Dedifferentiated amniotic fluid mesenchymal stem cell (primary cell): ENCODE measurements around the gene TCEA3.
"Not testable (repeated sequence)": the region's sequence is repeated elsewhere in the genome, so short reads cannot be mapped to it uniquely, and the experiment has no call there.

ENCODE experiments used
- DNase-seq: peaks from one replicate; pipeline ENCODE4 v3.0.0-alpha.2; 2016; ENCODE audit errors: extremely low spot score

The TCEA3 gene

DNA sequence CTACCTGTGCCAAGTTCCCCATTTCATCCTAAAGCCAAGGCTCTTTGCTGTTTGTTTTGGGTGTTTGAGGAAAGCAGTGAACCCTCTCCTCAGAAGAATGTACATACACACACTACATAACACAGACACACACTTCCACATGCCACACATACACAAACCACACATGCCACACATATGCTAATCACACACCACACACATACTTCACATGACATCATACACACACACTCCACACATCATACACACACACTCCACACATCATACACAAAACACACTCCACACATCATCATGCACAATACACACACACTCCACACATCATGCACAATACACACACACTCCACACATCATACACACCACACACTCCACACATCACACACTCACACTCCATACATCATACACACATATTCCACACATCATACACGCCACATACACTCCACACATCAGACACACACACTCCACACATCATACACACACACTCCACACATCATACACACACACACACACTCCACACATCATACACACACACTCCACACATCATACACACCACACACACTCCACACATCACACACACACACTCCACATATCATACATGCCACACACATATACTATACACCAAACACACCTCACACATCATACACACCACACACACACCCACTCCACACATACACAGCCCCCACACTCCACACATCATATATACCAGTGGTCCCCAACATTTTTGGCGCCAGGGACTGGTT, 32.3 kb downstream of the TCEA3 start:
- no peak for DNase-seq

GRCh38 chr1:23389837-23390321, 34.7 kb downstream of the TCEA3 start:
- no peak for DNase-seq

DNA sequence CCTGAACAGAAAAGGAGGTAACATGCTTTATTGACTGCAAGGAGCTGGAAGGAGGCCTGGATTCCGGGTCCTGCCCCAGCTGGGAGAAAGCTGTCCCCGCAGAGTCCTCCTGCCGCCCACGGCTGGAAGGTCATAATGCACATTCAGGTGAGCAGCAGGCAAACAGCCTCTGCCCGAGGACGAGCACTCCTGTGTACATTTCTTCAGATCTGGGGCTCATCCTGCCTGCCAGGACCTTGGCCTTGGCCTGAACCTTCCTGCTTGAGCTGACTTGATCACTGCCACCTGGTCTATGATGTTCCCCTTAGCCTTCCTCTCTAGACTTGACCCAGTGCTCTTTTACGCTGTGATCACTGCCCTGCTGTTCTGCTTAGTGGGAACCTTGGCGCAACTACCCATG, 37.1 kb downstream of the TCEA3 start:
- no peak for DNase-seq

- no peak for DNase-seq
Measured at GRCh38 chr1:23385119-23385621, 39.4 kb downstream of the TCEA3 start.

DNA sequence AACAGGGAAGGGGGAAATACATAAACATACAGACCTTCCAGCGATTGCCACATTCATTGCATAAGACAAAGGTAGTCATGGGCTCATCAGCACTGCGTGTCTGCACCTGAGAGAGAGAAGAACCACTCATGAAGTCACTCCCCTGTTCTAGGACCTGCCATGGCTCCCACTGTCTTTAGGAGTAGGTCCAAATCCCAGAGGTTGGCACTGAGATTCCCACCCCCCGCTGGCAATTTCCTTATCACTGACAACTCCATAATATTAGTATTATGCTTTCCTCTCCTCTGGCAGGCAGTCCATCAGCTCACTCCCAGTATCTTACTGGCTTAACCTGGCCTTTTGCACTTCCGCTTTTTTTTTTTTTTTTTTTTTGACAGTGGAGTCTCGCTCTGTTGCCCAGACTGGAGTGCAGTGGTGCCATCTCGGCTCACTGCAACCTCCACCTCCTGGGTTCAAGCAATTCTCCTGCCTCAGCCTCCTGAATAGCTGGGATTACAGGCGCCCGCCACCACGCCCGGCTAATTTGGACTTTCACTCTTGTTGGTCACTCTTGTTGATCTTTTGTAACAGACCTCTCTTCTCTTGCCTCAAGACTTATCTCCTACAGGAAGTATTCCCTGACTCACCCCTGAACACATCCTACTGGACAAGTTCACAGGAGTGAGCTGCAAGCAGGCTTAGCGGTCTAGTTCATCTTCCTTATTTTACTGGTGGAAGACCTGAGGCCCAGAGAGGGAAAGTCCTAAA, 40.1 kb downstream of the TCEA3 start:
- no peak for DNase-seq

- DNase-seq, result no peak
Measured at GRCh38 chr1:23383577-23384311, 40.8 kb downstream of the TCEA3 start.

DNA sequence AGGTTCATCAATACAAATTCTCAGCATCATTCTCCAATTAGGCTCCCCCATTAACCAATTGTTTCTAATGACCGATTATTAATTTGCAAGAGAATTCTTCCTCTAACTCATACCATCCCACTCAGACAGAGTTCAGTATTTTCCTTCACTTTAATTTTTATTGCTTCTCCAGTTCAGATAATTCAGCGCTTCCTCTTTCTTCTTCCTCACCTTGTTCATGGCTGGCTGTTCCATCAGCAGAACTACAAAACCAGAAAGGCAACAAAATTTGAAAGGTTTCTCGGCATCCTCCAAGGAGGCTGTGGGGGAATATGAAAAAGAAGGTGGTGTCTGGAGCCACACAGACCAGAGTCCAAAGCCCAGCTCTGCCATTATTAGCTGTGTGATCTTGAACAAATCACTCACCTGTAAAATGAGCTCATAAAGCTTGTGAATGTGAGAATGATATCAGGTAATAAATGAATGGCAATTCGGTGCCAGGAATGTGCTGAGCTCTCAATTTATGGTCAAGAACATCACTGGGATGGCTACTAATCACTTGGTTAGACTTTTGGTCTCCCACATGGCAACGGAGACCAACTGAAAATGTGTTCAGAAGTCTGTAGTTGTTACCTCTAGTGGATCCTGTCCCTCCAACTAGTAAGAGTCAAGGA, 43.2 kb downstream of the TCEA3 start:
- no peak for DNase-seq

DNA sequence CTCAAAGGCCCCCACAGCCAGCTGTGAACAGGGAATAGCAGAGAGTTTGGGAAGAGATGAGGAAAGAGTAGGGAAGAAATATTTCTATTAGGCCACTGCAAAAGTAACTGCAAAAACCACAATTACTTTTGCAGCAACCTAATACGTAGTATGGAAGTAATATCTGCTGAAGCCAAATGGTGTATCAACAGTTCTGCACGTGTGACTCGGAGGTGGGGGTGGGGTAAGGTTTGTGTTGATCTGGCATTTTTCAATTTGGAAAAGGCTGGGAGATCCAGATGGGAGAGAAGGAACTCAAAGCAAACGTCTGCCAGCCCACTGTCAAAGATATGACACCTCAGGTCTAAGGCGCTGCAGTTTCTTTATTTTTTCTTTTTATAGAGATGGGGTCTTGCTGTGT, 43.8 kb downstream of the TCEA3 start:
- no peak for DNase-seq

- not testable (repeated sequence) for DNase-seq
Measured at GRCh38 chr1:23380236-23380635, 44.3 kb downstream of the TCEA3 start.

- no peak for DNase-seq
Measured at GRCh38 chr1:23376890-23377811, 47.4 kb downstream of the TCEA3 start.

DNA sequence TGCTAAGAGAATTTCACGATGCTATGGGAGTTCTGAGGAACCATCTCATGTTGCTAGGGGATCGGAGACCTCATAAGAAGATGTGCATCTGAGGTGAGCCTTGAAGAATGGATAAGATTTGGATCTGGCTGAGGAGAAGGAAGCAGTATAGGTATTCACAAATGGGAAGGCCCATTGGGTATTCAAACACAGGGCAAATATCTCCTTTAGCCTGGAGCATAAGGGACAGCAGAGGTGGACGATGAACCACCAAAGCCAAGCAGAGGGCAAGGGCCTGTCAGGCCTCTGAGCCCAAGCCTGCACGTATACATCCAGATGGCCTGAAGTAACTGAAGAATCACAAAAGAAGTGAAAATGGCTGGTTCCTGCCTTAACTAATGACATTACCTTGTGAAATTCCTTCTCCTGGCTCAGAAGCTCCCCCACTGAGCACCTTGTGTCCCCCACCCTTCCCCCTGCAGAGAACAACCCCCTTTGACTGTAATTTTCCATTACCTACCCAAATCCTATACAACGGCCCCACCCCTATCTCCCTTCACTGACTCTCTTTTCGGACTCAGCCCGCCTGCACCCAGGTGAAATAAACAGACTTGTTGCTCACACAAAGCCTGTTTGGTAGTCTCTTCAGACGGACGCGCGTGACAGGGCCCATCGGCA, 50.3 kb downstream of the TCEA3 start:
- not testable (repeated sequence) for DNase-seq

- no peak for DNase-seq
Measured at GRCh38 chr1:23371987-23372880, 52.3 kb downstream of the TCEA3 start.

- DNase-seq, result no peak
Measured at GRCh38 chr1:23370709-23371584, 53.6 kb downstream of the TCEA3 start.

GRCh38 chr1:23370330-23370708, 54.2 kb downstream of the TCEA3 start:
- no peak for DNase-seq

DNA sequence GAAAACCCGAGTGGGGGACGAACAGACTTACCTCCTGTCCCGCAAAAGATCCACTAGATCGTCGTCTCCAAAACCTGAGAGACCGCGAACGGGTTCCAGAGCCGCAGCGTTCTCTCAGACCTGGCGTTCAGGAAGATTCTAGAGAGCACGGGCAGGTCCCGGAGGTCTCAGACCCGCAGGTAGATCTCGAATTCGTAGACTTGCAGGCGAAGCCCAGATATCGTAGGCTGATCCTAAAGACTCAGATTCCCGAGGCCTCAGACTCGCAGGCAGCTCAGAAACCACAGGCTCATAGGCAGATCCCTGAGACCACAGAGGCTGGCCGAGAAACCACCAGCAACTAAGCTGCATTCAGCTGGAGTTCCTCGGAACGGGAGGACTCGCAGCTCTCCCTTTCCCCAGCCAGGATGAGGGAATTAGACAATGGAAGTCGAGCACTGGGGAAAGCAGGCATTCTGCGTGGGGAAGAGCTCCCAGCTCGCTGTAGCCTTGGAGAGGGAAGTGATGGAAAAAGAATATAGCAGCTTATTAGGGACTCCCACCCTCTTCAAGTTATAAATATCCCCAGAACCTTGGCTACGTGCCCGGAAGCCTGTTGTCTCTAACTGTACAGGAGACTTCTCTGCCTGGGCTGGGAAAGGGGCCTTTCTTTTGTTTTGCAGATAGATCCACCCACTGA, 55.1 kb downstream of the TCEA3 start, which contains the start of gene ZNF436:
TSS of gene ZNF436 (minus strand) at position 502 of the 679 bp plus-strand sequence. CDS start 1,831 bp downstream, outside the sequence.
- DNase-seq, result peak; percentile 67

- DNase-seq, result peak; percentile 90
Measured at GRCh38 chr1:23368562-23369334, 55.8 kb downstream of the TCEA3 start.
